K562 (cell line): ENCODE measurements around the gene DSG3. TPM values are rescaled to one million over a fixed set of nuclear protein-coding genes. Genes with fewer than 3 reads are reported as not detected.

Experiments
- ATAC-seq: fragments of 200-7000 bp; cut with Tn5 transposase; 3 replicates; pipeline ENCODE4 v1.9.1; 2020; ENCODE audit warnings: moderate library complexity
- BruUV-seq: library from RNA; stranded (reverse); fragments of 400-500 nt; replicated peaks from 2 replicates; lab custom pipeline; 2021; lab: Mats Ljungman, UMichigan
- CTCF ChIA-PET: fragments of 300-600 bp; formaldehyde crosslinking; extraction: SDS; loops from one replicate; lab custom pipeline; 2021; ENCODE audit warnings: low intra/inter-chr PET ratio; lab: Yijun Ruan, JAX
- POLR2A ChIA-PET: fragments of 300-600, 350-650 bp; sonication (Branson Sonifier 250); formaldehyde crosslinking; extraction: SDS; loops from one replicate; lab custom pipeline; 2021; ENCODE audit warnings: antibody characterized with exemption, inconsistent platforms; lab: Yijun Ruan, JAX
- DNase-seq, 4 experiments: peaks; one replicate each; pipeline versions ENCODE4 v3.0.0 to v3.0.0-alpha.2; 2011 to 2018; ENCODE audit warnings: low spot score in 3 of 4, mixed read lengths in 3 of 4; ENCODE audit errors: extremely low read depth in 1 of 4
- FAIRE-seq: peaks from 2 replicates; lab custom pipeline; 2011; peaks lifted over from hg19 to GRCh38; lab: Jason Lieb, UNC
- H2AFZ ChIP-seq: 2 replicates; pipeline ENCODE4 v1.6.0; 2011; ENCODE audit warnings: low read depth, low read length, control low read depth, inconsistent platforms
- H3K27ac ChIP-seq: fragments of 200-600 bp; 3 replicates; pipeline ENCODE4 v1.8.0; 2011; ENCODE audit warnings: low read depth, mild to moderate bottlenecking, control low read depth, inconsistent platforms, low read length, moderate library complexity, mixed read lengths; ENCODE audit errors: extremely low read depth
- H3K27me3 ChIP-seq, 2 experiments: fragments of 300-600 bp in 1 of 2; 2 replicates in 1 of 2; 3 replicates in 1 of 2; pipeline versions ENCODE4 v1.6.0 to v1.8.0; 2011; ENCODE audit warnings: inconsistent platforms in 2 of 2, low read length in 2 of 2, mild to moderate bottlenecking in 1 of 2, mixed read lengths in 1 of 2, moderate library complexity in 1 of 2; ENCODE audit not compliant: control insufficient read depth in 2 of 2, insufficient read depth in 2 of 2
- H3K36me3 ChIP-seq: fragments of 300-600 bp; 3 replicates; pipeline ENCODE4 v1.8.0; 2011; ENCODE audit warnings: mild to moderate bottlenecking, low read length, inconsistent platforms; ENCODE audit not compliant: control insufficient read depth, insufficient read depth
- H3K4me1 ChIP-seq, 2 experiments: fragments of 200-600 bp in 1 of 2; replicated peaks in 1 of 2; 2 replicates in 1 of 2; 3 replicates in 1 of 2; pipeline versions ENCODE4 v1.5.1 to v1.8.0; 2011; ENCODE audit warnings: inconsistent platforms in 2 of 2, low read length in 2 of 2, mild to moderate bottlenecking in 1 of 2, mixed read lengths in 1 of 2, moderate library complexity in 1 of 2; ENCODE audit not compliant: control insufficient read depth in 2 of 2, insufficient read depth in 2 of 2
- H3K4me2 ChIP-seq: 2 replicates; pipeline ENCODE4 v1.6.1; 2011; ENCODE audit warnings: low read length, control low read depth, inconsistent platforms, mixed read lengths; ENCODE audit not compliant: insufficient read depth
- H3K4me3 ChIP-seq: fragments of 200-600 bp; sonication (generic), shearing (Covaris generic); 2 replicates; pipeline ENCODE4 v1.5.1; 2016; ENCODE audit warnings: control low read depth, inconsistent platforms
- H3K79me2 ChIP-seq: fragments of 200-600 bp; 3 replicates; pipeline ENCODE4 v1.8.0; 2011; ENCODE audit warnings: low read length, inconsistent platforms; ENCODE audit not compliant: control insufficient read depth, insufficient read depth
- H3K9ac ChIP-seq, 2 experiments: 2 replicates each; pipeline versions ENCODE4 v1.6.0 to v1.6.1; 2011; ENCODE audit warnings: low read depth in 2 of 2, low read length in 2 of 2, control low read depth in 1 of 2, inconsistent platforms in 1 of 2, mild to moderate bottlenecking in 1 of 2, mixed read lengths in 1 of 2; ENCODE audit not compliant: insufficient read depth in 1 of 2
- H3K9me1 ChIP-seq: one replicate; pipeline ENCODE4 v1.6.0; 2011; ENCODE audit warnings: inconsistent platforms, mild to moderate bottlenecking, low read length, moderate library complexity; ENCODE audit not compliant: control insufficient read depth, insufficient read depth
- H3K9me3 ChIP-seq: replicated peaks from 2 replicates; pipeline ENCODE4 v1.5.1; 2011; ENCODE audit warnings: low read depth, low read length, inconsistent platforms; ENCODE audit not compliant: control insufficient read depth, insufficient read depth
- H4K20me1 ChIP-seq: replicated peaks from 2 replicates; pipeline ENCODE4 v1.6.1; 2011; ENCODE audit warnings: low read length, inconsistent platforms, mixed read lengths; ENCODE audit not compliant: control insufficient read depth, insufficient read depth
- FOS ChIP-seq: IDR thresholded peaks from 3 replicates; pipeline ENCODE4 v1.6.1; 2011; ENCODE audit not compliant: insufficient read length; ENCODE audit errors: extremely low read depth
- MTA1 ChIP-seq: fragments of 450-650 bp; IDR thresholded peaks from 2 replicates; pipeline ENCODE4 v1.6.1; 2017; ENCODE audit warnings: borderline replicate concordance
- NFRKB ChIP-seq: fragments of 450-650 bp; IDR thresholded peaks from 2 replicates; pipeline ENCODE4 v1.6.1; 2016; ENCODE audit warnings: low read depth
- NR2F6 ChIP-seq: fragments of 450-650 bp; formaldehyde crosslinking; IDR thresholded peaks from 2 replicates; pipeline ENCODE4 v1.4.0; 2020; ENCODE audit warnings: mild to moderate bottlenecking
- NR4A1 ChIP-seq, 2 experiments: fragments of 250-450 bp in 1 of 2; fragments of 450-650 bp in 1 of 2; sonication (Bioruptor Pico) in 1 of 2; IDR thresholded peaks; 2 replicates each; pipeline versions ENCODE4 v1.4.0 to v1.6.1; 2016 to 2020; ENCODE audit warnings: mild to moderate bottlenecking in 2 of 2, missing compliant biosample characterization in 1 of 2, missing genetic modification characterization in 1 of 2, moderate library complexity in 1 of 2
- OTX1 ChIP-seq: fragments of 450-650 bp; formaldehyde crosslinking; IDR thresholded peaks from 2 replicates; pipeline ENCODE4 v1.4.0; 2022; ENCODE audit warnings: mild to moderate bottlenecking
- PURB ChIP-seq: sonication (generic); formaldehyde crosslinking; IDR thresholded peaks from 2 replicates; pipeline ENCODE4 v1.9.0; 2021; ENCODE audit warnings: low read depth, mild to moderate bottlenecking, missing genetic modification reagents
- RAD51 ChIP-seq: fragments of 450-650 bp; IDR thresholded peaks from 2 replicates; pipeline ENCODE4 v1.7.1; 2016; ENCODE audit warnings: low read depth, mild to moderate bottlenecking, borderline replicate concordance
- RNF219 ChIP-seq: fragments of 250-450 bp; sonication (Bioruptor Pico); IDR thresholded peaks from 2 replicates; pipeline ENCODE4 v1.5.0; 2022; ENCODE audit warnings: mild to moderate bottlenecking
- TEAD2 ChIP-seq: fragments of 450-650 bp; IDR thresholded peaks from 2 replicates; pipeline ENCODE4 v1.6.1; 2016; ENCODE audit warnings: missing genetic modification characterization, control low read depth, missing compliant biosample characterization
- ZC3H11A ChIP-seq: IDR thresholded peaks from 2 replicates; pipeline ENCODE4 v1.6.1; 2012; ENCODE audit warnings: low read depth, low read length, improper control_type of control experiment
- ZNF143 ChIP-seq: sonication (generic); formaldehyde crosslinking; IDR thresholded peaks from 2 replicates; pipeline ENCODE4 v1.9.0; 2022; ENCODE audit warnings: mild to moderate bottlenecking, missing genetic modification reagents
- WGBS: fragments of 100-300 bp; shearing (Covaris generic); methylation state at CpG from one replicate; pipeline ENCODE4 v1.1.6; 2016; ENCODE audit warnings: low coverage, mixed read lengths; ENCODE audit not compliant: insufficient coverage; ENCODE audit errors: missing lambda C conversion rate; 5-methylcytosine and 5-hydroxymethylcytosine counted together
- in situ Hi-C: fragments of 300-500 bp; cut with MboI; formaldehyde crosslinking; loops from 4 replicates; pipeline ENCODE4 v1.15.0; 2018; ENCODE audit warnings: inconsistent platforms, mixed read lengths
- intact Hi-C: fragments of 100-400 bp; cut with micrococcal nuclease; formaldehyde crosslinking; loops from 2 replicates; pipeline ENCODE4 v1.14.2; 2022
- polyA plus RNA-seq, 8 experiments: library from polyadenylated mRNA; depleted of rRNA in 4 of 8; stranded (reverse) in 5 of 8; unstranded in 3 of 8; fragments of >200 nt; fragmentation: Nextera tagmentation in 2 of 8; fragmentation: Illumina TruSeq in 1 of 8; extraction: Ambion mirVana in 2 of 8; extraction: Trizol in 1 of 8; gene quantifications; 2 replicates each; pipeline versions ENCODE4 v1.2.1 to v1.2.3, GENCODE V29; 2011 to 2014; ENCODE audit warnings: inconsistent platforms in 1 of 8, missing spikeins in 1 of 8
- total RNA-seq, 7 experiments: library from RNA; depleted of rRNA in 6 of 7; stranded (reverse); fragments of >200 nt in 6 of 7; fragmentation: Illumina TruSeq in 2 of 7; extraction: Trizol in 2 of 7; gene quantifications; 2 replicates each; pipeline versions ENCODE4 v1.2.1 to v1.2.3, GENCODE V29; 2011 to 2021; ENCODE audit warnings: low replicate concordance in 1 of 7

The DSG3 gene
- total and polyA plus RNA-seq, 9 of the 15 experiments (the other 6 are each of a cell fraction or from before 2014, with no cell fraction given) = 0.04 to 0.18 (median 0.07) TPM; not detected in 1

- POLR2A ChIA-PET = interaction anchor here (0.7 to 1.7 kb wide), 2 partner anchors 8 to 10 kb away, joined by 4 read pairs; no protein-coding TSS in a partner anchor
- 0 out of 5 replicates have a peak, but pooled peaks cover 0 to 5% of the 10 kb centered on the region in 2 experiments for H3K4me1 ChIP-seq
- 7% methylated on average over 1 of the region's 1 CpG for WGBS
- H3K4me2 ChIP-seq = no peak overlapping the region
- no peaks in the 10 kb centered on the region for H3K79me2 ChIP-seq
- in situ Hi-C loops (no loop called here), intact Hi-C loops (no loop called here)
- H3K27ac ChIP-seq = no peak overlapping the region
- TF ChIP-seq RNF219 (CRISPR knock-in tag) = no peak
- no peak for TF ChIP-seq ZNF143 (CRISPR knock-in tag)
- TF ChIP-seq TEAD2 (tag) = no peak
- no peak for TF ChIP-seq PURB (CRISPR knock-in tag)
- no peak for TF ChIP-seq NR4A1 (CRISPR knock-in tag; IDR thresholded peaks at IDR 0.05)
- TF ChIP-seq NR4A1 (tag; IDR thresholded peaks at IDR 0.05) = no peak
- TF ChIP-seq NFRKB = no peak
- TF ChIP-seq NR2F6 (CRISPR knock-in tag) = no peak
- TF ChIP-seq OTX1 (CRISPR knock-in tag) = no peak
- no peak for TF ChIP-seq RAD51
- no peak for TF ChIP-seq MTA1
- no peak for TF ChIP-seq FOS
- no peak for TF ChIP-seq ZC3H11A
- H3K27me3 ChIP-seq = peaks cover 8 to 16% of the 10 kb centered on the region in 2 experiments; a peak in 4 of 5 replicates
- H3K9me3 ChIP-seq = no peaks in the 10 kb centered on the region
- no peaks in the 10 kb centered on the region for H3K9me1 ChIP-seq
- H2AFZ ChIP-seq = no peak overlapping the region
- CTCF ChIA-PET = no interaction called here
- H3K4me3 ChIP-seq = no peak overlapping the region
- ATAC-seq (no peak), FAIRE-seq (no peak), DNase-seq (no peak)
- no TSS peak for BruUV-seq
- H4K20me1 ChIP-seq = no peaks in the 10 kb centered on the region
- no peak overlapping the region for H3K9ac ChIP-seq
- H3K36me3 ChIP-seq = no peaks in the 10 kb centered on the region
Measured at GRCh38 chr18:31482051-31482450, 34.5 kb downstream of the DSG3 start.
